Jurkat, Clone E6-1 (cell line): Measurements from ENCODE around the gene TTC39A. TPM values are rescaled to one million over a fixed set of nuclear protein-coding genes. Genes with fewer than 3 reads are reported as not detected.

ENCODE experiments used
- DNase-seq: peaks from one replicate; pipeline ENCODE4 v3.0.0-alpha.2; 2011; ENCODE audit warnings: low read depth, low spot score
- H3K4me3 ChIP-seq: 2 replicates; pipeline ENCODE4 v1.5.1; 2011; ENCODE audit warnings: mild to moderate bottlenecking, low read length, control low read depth, moderate library complexity
- polyA plus RNA-seq: library from polyadenylated mRNA; unstranded; fragments of >200 nt; gene quantifications from one replicate; pipeline ENCODE4 v1.2.1, GENCODE V29; 2012; ENCODE audit warnings: missing spikeins; ENCODE audit not compliant: insufficient read length, insufficient read depth

TTC39A gene
- polyA plus RNA-seq = not detected

GRCh38 chr1:51330331-51331201 lies at the start of gene TTC39A:
Gene TTC39A (minus strand): TSS chr1:51330562. CDS start chr1:51330477, 85 bp downstream.
- DNase-seq = no peak

GRCh38 chr1:51378871-51379270 lies 48.5 kb upstream of the TTC39A start:
- H3K4me3 ChIP-seq = no peak overlapping the region
- no peak for DNase-seq

More at GRCh38 chr1:51330331-51331201, at the start of gene TTC39A:
- H3K4me3 ChIP-seq = no peak within 1 kb of the TSS

- H3K4me3 ChIP-seq = no peak overlapping the region
- no peak for DNase-seq
These were observed 43.5 kb upstream of the TTC39A start for GRCh38 chr1:51373898-51374297.

GRCh38 chr1:51372561-51372960 lies 42.2 kb upstream of the TTC39A start:
- H3K4me3 ChIP-seq = no peak overlapping the region
- DNase-seq = no peak

GRCh38 chr1:51369171-51369570 lies 38.8 kb upstream of the TTC39A start:
- no peak for DNase-seq
- H3K4me3 ChIP-seq = no peak overlapping the region

- no peak for DNase-seq
- no peak overlapping the region for H3K4me3 ChIP-seq
These were observed 35.4 kb upstream of the TTC39A start for GRCh38 chr1:51365774-51366173.

GRCh38 chr1:51359879-51360278 lies 29.5 kb upstream of the TTC39A start:
- DNase-seq = no peak

GRCh38 chr1:51355382-51355781 lies 25.0 kb upstream of the TTC39A start:
- no peak for DNase-seq

More at GRCh38 chr1:51359879-51360278, 29.5 kb upstream of the TTC39A start:
- no peak overlapping the region for H3K4me3 ChIP-seq

GRCh38 chr1:51354416-51354815 lies 24.1 kb upstream of the TTC39A start:
- no peak overlapping the region for H3K4me3 ChIP-seq
- DNase-seq = no peak

More at GRCh38 chr1:51355382-51355781, 25.0 kb upstream of the TTC39A start:
- H3K4me3 ChIP-seq = no peak overlapping the region

GRCh38 chr1:51351907-51352306 lies 21.5 kb upstream of the TTC39A start:
- H3K4me3 ChIP-seq = no peak overlapping the region
- no peak for DNase-seq

GRCh38 chr1:51349862-51350261 lies 19.5 kb upstream of the TTC39A start:
- no peak overlapping the region for H3K4me3 ChIP-seq
- no peak for DNase-seq

- DNase-seq = no peak
- no peak overlapping the region for H3K4me3 ChIP-seq
These were observed 17.8 kb upstream of the TTC39A start for GRCh38 chr1:51348147-51348527.

- DNase-seq = no peak
- no peak overlapping the region for H3K4me3 ChIP-seq
These were observed 17.2 kb upstream of the TTC39A start for GRCh38 chr1:51347398-51348146.

GRCh38 chr1:51346086-51346942 lies 16.0 kb upstream of the TTC39A start:
- no peak overlapping the region for H3K4me3 ChIP-seq
- no peak for DNase-seq

- H3K4me3 ChIP-seq = no peak overlapping the region
- DNase-seq = no peak
These were observed 14.9 kb upstream of the TTC39A start for GRCh38 chr1:51345300-51345687.

- no peak for DNase-seq
- H3K4me3 ChIP-seq = no peak overlapping the region
These were observed 14.4 kb upstream of the TTC39A start for GRCh38 chr1:51344602-51345299.

GRCh38 chr1:51344276-51344601 lies 13.9 kb upstream of the TTC39A start:
- DNase-seq = no peak
- no peak overlapping the region for H3K4me3 ChIP-seq

GRCh38 chr1:51343624-51344023 lies 13.3 kb upstream of the TTC39A start:
- no peak for DNase-seq
- no peak overlapping the region for H3K4me3 ChIP-seq
